Effector CD8-positive, alpha-beta T cell (primary cell): ENCODE measurements around the gene SLC37A4.
"Not testable (repeated sequence)": the region's sequence is repeated elsewhere in the genome, so short reads cannot be mapped to it uniquely, and the experiment has no call there.

Experiments used
- DNase-seq: peaks from one replicate; lab custom pipeline; 2025; lab: John Stamatoyannopoulos, UW

Gene SLC37A4

DNA sequence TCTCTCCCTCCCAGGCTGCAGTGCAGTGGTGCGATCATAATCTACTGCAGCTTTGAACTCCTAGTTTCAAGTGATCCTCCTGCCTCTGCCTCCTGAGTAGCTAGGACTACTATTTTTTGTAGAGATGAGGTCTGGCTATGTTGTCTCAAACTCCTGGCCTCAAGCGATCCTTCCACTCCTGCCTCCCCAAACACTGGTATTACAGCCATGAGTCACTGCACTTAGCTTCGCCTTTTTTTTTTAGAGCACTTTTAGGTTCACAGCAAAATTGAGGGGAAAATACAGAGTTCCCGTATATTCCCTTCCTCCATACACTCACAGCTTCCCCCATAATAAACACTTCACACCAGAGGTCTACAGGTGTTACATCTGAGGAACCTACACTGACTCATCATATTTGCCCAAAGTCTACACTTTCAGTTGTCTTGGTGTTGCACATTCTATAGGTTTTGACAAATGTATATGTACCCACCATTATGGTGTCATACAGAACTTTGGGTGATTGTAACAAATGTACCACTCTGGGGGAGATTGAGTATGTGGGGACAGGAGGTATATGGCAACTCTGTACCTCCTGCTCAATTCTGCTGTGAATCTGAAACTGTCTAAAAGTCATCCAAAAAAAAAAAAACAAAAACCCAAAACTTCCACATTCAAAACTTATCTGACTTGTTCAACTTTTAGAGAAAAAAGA is 11.3 kb upstream of the SLC37A4 start:
- no peak for DNase-seq

DNA sequence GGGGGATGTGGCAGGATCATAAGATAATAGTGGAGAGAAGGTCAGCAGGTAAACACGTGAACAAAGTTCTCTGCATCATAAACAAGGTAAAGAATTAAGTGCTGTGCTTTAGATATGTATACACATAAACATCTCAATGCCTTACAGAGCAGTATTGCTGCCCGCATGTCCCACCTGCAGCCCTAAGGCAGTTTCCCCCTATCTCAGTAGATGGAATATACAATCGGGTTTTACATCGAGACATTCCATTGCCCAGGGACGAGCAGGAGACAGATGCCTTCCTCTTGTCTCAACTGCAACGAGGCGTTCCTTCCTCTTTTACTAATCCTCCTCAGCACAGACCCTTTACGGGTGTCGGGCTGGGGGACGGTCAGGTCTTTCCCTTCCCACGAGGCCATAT is 8.8 kb upstream of the SLC37A4 start:
- not testable (repeated sequence) for DNase-seq

DNA sequence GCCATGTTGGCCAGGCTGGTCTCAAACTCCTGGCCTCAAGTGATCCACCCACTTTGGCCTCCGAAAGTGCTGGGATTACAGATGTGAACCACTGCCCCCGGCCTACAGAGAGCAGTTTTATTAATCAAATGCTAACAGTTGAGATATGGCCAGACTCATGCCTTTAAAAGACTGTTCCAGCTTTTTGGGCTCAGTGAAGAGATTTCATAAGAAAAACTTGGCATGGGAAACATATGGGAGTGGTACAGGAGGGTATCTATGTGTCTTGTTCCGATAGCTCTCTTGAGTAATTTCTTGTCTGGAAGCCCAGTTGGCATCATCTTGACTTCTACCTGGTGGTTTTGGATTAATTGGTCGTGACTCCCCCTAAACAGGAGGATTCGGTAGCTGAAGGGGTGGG is 8.2 kb upstream of the SLC37A4 start:
- no peak for DNase-seq

DNA sequence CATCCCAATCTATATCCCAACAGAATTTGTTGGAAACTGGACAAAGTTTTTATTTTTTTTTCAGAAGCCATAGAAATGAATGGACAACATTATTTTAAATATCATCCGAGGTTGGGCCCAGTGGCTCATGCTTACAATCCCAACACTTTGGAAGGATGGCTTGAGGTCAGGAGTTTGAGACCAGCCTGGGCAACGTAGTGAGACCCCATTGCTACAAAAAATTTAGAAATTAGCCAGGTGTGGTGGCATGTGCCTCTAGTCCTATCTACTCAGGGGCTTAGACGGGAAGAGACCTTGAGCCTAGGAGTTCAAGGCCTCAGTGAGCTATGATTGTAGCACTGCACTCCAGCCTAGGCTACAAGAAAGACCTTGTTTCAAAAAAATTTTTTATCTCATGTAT is 4.1 kb upstream of the SLC37A4 start:
- no peak for DNase-seq

DNA sequence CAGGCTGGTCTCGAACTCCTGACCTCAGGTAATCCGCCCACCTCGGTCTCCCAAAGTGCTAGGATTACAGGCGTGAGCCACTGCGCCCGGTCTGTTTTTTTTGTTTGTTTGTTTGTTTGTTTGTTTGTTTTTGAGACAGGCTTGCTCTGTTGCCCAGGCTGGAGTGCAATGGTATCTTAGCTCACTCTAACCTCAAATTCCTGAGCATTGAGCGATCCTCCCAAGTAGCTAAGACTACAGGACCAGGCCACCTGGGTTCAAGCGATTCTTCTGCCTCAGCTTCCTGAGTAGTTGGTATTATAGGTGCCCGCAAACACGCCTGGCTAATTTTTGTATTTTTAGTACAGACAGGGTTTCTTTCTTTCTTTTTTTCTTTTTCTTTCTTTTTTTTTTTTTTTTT is 2.7 kb upstream of the SLC37A4 start:
- not testable (repeated sequence) for DNase-seq

DNA sequence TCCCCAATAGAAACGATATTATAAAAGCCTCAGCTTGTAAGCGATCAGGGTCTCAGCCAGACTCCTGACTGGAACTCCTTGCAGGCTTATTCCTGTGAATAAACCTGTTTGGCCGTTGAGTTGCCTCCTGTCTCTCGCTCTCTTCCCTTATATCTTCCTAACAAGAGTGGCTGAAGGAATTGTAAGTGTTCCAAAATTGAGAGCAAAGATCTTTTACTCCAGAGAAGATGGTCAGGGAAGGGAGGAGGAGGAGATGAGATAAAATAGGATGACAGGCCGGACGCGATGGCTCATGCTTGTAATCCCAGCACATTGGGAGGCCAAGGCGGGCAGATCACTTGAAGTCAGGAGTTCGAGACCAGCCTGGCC is 1.2 kb upstream of the SLC37A4 start:
- DNase-seq = no peak

DNA sequence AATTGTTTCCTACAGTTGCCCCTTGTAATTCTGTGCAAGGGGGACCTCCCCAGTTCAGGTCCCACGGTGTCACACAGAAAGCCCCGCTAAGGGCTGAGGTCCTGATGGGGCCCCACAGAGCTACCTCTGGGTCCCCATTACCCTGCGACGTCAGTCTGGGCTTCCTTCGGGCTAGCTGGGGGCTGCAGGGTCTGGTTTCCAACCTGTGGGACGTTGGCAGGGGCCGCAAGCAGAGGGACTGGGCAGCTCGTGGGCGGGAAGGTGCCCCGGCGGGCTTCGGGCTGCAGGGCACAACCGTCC is 698 bp downstream of the SLC37A4 start:
- no peak for DNase-seq

DNA sequence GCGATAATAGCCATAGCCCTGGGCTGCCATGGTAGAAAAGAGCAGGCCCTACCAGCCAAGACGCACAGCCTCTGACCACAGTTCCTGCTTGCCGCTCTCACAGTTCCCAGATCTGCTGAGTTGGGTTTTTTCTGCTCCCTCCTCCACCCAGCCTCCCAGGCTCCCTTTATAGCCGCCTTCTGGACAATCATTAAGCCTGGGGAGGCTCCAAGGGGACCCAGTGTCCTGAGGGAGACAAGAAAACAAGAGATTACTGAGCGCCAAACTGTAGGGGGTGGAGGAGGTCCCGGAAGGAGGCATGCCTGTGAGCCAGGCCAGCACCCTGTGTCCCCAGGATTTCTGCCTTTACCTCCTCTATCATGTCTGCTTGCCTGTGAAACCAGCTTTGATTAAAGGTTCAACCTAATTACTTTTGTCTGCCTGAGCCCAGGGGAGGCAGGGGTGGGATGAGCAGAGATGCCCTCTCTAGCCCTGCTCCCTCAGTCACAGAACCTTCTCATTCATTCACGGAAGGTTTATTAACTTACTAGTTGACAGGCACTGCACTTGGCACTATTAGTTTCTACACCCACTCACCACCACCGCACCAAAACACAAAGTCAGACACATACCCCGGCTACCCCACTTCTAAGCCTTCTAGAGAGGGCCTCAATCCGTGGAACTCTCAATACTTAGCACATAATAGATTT is 1.2 kb downstream of the SLC37A4 start:
- no peak for DNase-seq

DNA sequence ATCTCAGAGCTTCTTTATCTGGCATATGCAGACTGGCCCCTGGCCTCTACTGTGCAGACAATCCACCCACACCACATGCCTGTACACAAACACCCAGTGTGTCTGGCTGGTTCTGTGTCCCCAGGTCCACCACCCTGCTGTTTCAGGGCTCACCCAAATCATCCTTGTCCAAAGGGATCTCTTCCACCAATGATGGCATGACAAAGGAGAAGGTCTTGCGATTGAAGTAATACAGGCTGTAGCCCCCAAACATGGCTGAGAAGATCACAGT is 1.7 kb downstream of the SLC37A4 start:
- DNase-seq = no peak

DNA sequence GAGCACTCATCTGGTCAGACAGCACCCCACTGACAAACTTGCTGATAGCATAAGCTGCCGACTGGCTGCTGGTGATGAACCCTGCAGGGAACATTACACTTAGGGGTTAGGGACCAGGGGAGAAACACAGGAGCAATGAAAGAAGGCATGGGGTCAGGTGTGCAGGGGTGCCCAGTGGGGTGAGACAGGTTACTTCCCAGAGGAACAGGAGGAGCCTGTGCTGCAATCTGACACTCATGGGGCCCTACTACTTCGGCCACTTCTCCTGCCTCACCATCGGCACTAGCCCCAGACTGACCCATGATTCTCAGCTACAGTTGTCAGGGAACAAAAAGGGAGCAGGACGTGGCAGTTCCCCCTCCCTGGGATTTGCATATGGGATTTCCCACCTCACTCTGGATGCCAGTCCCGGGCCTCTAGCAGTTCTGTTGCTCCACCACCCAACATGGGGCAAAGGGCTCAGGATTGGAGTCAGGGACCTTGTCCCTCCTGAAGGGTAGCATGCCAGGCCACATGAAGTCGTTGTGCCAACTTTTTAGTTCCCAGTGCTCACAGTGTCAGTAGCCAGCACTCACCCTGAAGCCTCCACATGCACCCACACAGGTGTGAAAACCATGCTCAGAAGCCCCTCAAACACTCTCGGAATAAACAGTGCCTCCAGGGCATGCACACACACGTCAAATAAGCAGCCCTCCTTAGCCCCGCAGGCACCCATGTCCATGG is 2.2 kb downstream of the SLC37A4 start:
- DNase-seq = no peak

DNA sequence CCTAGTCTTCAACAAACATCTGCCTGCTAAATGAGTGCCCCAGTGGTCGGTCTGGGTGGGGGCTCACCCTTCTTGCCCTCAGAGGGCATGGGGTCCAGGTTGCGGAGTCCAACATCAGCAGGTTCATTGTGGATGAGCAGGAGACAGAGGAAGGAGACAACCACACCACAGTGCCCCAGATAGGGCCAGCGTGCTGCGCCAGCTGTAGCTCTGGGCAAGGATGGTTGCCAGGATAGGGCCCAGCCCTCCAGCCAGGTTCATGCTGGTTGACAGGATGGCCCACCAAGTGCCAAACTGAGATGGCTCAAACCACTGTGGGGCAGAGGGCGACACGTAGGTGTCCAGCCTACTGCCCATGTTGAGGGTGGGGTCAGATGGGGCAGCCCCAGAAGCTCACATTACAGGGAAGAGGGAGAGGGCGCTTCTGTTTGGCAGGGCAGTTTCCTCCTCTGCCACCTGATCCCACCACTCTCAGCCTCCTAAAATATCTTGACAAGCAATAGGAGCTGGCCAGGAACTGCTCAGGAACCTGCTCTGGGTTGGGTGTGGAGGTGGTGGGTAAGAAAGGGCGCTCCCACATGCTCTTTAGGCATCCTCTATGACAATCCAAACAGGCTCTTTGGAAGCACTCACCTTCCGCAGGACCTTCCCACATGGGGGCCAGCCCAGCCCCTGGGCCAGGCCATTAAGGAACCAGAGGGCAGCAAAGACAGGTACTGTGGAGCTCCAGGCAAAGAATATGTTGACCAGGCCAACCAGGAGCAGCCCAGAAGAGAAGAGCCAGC is 2.9 kb downstream of the SLC37A4 start:
- no peak for DNase-seq

DNA sequence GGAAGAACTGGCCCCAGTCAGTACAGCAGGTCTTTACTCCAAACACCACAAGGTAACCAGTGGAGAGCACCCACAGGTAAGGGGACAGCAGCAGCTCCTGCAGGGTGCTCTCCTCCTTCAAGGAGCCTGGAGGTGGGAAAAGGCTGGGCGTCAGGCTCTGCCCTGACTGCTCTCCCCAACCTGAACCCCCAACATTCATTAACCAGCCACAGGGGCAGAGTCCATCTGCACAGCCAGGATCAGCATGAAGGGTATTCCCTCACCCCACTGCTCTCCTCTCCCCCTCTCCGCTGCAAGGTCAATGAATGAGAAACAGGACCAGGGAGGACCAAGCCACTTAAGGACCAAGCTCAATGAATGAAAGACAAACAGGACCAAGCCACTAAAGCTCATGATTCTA is 3.7 kb downstream of the SLC37A4 start:
- DNase-seq = no peak

DNA sequence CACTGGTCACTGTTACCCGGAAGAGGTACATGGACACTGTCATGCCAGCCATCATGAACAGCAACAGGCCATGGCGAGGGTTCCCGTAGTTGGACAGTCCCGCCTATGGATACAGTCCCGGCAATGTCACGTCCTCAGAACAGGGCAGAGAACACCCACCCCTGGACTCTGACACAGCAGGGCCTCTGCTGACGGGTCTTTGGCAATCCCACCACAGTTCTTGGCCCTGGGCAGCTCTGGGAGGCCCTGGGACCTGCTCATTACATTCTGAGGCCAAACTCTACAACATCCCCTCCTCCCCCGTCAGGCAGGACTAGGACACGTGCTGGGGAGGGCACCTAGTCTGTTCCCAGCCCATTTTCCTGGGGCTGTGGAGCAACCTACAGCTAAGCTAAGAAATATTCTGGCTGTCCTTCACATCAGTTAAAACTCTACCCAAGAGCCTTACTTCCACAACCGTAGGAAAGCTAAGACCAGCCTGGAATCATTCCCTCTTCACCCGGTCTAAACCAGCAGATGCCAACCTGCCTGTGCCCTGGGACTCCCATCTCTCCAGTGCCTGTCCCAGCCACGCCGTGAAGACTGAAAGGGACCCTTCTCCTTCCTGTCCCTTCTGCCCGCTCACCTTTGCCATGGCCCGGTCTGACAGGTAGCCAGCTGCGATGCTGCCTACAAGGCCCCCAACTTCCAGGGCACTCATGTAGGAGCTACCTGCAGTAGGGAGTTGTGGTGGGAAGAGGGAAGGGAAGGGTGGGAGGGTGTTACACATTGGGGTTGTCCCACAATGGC is 4.5 kb downstream of the SLC37A4 start:
- no peak for DNase-seq

DNA sequence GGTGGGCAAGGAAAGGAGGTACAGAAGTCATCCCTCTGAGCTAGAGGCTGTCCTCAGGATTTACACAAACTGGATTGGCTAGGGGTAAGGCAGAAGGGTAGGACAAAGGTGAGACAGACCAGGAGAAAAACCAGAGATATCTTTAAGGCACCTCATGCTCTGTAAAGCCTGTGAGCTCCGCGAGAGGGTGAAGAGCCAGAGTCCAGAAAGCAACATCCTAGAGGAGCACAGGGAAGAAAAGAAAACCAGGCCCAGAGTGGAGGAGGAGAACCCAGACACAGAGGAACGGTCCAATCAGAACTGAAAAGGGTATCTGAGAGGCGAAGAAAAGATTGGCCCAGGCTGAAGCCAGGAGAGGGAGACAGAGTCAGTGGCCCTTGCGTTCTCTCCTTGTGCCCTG is 5.1 kb downstream of the SLC37A4 start:
- no peak for DNase-seq

DNA sequence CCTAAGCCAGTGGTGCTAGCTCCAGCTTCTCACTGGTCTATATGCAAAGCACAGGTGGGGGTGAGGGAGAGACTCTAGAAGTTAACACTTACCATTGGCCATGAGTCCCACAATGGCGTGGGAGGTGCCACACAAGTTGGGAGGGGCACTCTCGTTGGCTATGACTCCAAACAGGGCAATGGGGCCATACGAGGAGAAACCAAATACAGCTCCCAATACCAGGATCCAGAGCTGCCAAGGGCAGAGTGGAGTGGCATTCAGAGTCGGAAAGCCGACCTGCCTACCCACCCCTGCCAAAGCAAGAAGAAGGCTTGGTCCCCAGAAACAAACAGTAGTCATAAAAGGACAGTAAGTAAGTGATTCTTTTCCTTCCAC is 5.6 kb downstream of the SLC37A4 start:
- DNase-seq = no peak

DNA sequence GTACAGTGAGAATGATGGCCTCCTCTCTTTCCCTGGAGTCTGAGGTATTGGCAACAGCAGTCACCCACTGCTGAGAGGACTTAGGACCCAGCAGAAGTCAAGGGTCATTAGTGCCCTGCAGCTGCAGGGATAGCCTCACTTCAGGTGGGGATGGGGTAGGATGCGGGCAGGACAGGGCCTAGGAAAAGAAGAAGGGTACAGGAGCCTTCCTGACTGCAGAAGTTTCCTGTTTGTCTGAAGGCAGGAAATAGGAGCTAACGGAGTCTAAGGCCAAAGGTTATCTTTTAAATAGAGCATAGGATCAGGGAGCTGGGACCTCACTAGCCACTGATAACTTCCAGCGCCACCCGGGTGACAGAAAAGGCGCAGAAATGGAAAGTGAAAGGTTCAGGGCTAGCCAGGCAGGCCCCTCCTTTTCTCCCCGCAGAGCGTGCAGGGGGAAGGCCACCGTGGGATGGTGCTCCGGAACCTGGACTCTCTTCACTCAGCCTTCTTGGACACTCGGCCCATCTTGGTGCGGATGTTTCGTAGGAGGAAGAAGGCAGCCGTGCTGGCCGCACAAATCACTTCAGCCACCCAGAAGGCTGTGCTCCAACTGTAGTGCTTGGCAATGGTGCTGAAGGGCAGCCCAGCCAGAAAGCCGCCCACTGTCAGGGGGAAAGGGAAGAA is 6.1 kb downstream of the SLC37A4 start:
- no peak for DNase-seq

DNA sequence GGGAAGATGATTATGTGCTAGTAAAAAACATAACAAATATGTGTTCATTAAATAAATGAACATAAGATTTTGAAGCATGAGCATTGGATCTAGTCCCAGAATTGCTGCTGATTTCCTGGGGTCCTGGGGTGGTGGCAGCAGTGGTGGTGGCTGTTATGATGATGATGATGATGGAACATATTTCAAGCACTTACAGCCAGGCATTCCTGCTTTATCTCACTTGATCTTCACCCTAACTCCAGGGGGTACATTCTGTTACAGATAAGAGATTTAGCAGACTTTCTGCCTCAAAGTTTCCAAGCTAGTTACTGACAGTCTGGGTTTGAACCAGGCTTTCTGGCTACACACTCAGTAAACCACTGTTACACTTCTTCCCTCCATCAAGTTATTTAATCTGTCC is 6.9 kb downstream of the SLC37A4 start:
- DNase-seq = no peak

DNA sequence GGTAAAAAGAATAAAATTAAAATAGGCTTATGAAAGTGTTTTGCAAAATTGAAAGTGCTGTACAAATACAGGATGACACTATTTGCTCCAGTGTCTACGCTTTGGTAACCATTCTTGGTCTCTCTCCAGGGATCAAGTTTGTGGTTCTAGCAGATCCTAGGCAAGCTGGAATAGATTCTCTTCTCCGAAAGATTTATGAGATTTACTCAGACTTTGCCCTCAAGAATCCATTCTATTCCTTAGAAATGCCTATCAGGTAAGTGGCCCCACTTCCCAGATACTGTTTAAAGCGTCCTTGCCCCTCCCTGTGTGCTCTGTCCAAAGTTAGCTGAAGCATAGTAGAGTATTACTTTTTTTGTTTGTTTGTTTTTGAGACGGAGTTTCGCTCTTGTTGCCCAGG is 9.0 kb downstream of the SLC37A4 start:
- DNase-seq = no peak

DNA sequence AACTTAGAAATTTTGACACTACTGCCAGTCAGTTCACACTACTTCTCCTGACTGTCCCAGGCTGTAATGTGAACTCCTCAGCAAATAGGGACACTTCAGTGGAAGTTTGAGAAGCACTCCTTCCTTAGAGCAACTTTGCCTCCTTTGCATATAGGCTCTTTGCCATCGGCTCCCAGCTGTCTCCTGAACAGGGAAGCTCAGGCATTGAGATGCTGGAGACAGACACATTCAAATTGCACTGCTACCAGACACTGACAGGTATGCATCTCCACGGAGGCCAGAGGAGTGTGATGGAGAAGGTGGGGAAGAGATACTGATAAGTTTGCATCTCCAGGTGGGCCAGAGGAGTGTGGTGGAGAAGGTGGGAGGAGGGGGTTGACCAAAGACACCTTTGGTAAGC is 10.7 kb downstream of the SLC37A4 start:
- DNase-seq = no peak

DNA sequence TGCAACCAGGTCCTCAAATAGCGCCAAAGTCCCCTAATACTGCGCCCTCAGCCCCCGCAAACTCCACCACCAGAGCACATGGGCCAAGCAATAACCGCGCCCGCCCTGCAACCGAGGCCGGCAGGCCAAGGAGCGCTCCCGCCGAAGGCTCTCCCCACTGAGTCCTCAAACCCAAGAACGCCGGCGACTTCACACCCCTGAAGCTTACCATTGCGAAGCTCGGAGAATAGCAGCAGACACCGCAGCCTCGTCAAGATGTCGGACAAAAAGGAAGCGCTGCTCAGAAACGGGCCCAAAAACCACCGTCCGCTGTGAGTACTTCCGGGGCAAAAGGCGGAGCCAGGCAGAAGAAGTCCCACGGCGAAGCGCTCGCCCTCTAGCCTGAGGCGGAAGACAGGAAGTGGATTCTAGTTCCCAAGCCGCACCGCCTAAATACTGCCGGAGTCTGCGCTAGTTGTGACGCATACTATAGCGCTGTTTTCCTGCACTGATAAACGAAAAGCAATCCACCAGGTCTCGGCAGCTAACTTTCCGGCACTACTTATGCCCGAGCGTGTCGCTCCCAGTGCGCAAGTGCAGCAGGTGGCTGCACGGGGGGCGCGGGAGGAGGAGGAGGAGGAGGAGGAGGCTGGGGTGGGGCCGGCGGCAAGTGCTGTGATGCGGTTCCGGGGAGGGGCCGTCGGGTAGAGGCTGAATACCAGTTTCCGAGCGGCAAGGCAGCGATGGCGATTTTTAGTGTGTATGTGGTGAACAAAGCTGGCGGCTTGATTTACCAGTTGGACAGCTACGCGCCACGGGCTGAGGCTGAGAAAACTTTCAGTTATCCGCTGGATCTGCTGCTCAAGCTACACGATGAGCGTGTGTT is 12.4 kb downstream of the SLC37A4 start, which contains the start of the genes RPS25 and TRAPPC4:
TSS of gene RPS25 (minus strand) at position 270 of the 865 bp plus-strand sequence. CDS start at position 211, 59 bp downstream.
TSS of gene TRAPPC4 (plus strand) at position 693 of the 865 bp plus-strand sequence. CDS start at position 723, 30 bp downstream.
- peak; percentile 91 for DNase-seq
